Kidney epithelial cell (primary cell): Measurements from ENCODE around the gene TRMT112. TPM values are rescaled to one million over a fixed set of nuclear protein-coding genes. Genes with fewer than 3 reads are reported as not detected.
A peak's percentile ranks its signal among the peaks of the same experiment; 100 is the strongest.
"Not testable (repeated sequence)": the region's sequence is repeated elsewhere in the genome, so short reads cannot be mapped to it uniquely, and the experiment has no call there.

Experiments
- DNase-seq: peaks from one replicate; pipeline ENCODE4 v3.0.0-alpha.2; 2010; ENCODE audit warnings: low read depth
- H3K27me3 ChIP-seq: 2 replicates; pipeline ENCODE4 v1.6.0; 2011; ENCODE audit warnings: low read length; ENCODE audit not compliant: control insufficient read depth, insufficient read depth
- H3K36me3 ChIP-seq: 2 replicates; pipeline ENCODE4 v1.5.1; 2011; ENCODE audit warnings: low read length; ENCODE audit not compliant: control insufficient read depth, insufficient read depth
- H3K4me3 ChIP-seq: 2 replicates; pipeline ENCODE4 v1.5.1; 2011; ENCODE audit warnings: low read depth, mild to moderate bottlenecking, control low read depth, low read length
- total RNA-seq: library from RNA; depleted of rRNA; stranded (reverse); fragments of >200 nt; gene quantifications from 2 replicates; pipeline ENCODE4 v1.2.3, GENCODE V29; 2015
- TF ChIP-seq, protein P1 (sequence below): IDR thresholded peaks from 2 replicates; pipeline ENCODE4 v1.5.1; 2011; ENCODE audit warnings: mild to moderate bottlenecking, moderate library complexity, low read length, control low read depth, inconsistent platforms; ENCODE audit not compliant: insufficient read depth, poor library complexity, severe bottlenecking

The TRMT112 gene
- total RNA-seq, 1 donor from 2014 or later, result 366 TPM

DNA sequence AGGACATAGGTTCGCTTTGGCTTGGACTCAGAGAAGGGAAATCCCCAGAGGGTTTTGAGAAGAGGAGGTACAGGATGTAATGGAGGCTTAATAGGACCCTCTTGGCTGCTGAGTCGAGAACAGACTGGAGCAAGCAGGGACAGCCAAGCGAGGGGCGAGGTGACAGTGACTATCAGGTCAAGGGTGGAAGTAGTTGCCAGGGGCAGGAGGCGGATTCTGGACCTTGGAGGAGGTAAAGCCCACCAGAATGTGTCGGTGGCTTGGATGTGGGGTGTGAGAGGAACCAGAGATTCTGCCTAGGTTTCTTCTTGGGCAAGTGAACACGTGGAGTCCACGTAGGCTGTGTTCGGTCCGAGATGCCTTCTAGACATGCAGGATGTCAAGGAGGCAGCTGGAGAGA lies 4.4 kb downstream of the TRMT112 start:
- DNase-seq, result no peak
- no peaks in the 10 kb centered on the region for H3K27me3 ChIP-seq

DNA sequence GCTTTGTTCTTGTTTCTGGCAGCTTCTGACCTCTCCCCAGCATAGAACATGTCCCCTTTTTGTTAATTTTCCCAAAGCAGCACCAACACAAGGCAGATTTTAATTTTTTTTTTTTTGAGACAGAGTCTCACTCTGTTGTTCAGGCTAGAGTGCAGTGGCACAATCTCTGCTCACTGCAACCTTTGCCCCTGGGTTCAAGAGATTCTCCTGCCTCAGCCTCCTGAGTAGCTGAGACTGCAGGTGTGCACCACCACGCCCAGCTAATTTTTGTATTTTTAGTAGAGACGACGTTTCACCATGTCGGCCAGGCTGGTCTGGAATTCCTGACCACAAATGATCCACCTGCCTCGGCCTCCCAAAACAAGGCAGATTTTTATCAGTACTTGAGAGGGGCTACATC lies 9.6 kb downstream of the TRMT112 start:
- not testable (repeated sequence) for DNase-seq, H3K27me3 ChIP-seq, H3K4me3 ChIP-seq, H3K36me3 ChIP-seq

More for the DNA sequence above, 4.4 kb downstream of the TRMT112 start:
- H3K4me3 ChIP-seq, result no peak overlapping the region
- TF ChIP-seq, protein P1, sequence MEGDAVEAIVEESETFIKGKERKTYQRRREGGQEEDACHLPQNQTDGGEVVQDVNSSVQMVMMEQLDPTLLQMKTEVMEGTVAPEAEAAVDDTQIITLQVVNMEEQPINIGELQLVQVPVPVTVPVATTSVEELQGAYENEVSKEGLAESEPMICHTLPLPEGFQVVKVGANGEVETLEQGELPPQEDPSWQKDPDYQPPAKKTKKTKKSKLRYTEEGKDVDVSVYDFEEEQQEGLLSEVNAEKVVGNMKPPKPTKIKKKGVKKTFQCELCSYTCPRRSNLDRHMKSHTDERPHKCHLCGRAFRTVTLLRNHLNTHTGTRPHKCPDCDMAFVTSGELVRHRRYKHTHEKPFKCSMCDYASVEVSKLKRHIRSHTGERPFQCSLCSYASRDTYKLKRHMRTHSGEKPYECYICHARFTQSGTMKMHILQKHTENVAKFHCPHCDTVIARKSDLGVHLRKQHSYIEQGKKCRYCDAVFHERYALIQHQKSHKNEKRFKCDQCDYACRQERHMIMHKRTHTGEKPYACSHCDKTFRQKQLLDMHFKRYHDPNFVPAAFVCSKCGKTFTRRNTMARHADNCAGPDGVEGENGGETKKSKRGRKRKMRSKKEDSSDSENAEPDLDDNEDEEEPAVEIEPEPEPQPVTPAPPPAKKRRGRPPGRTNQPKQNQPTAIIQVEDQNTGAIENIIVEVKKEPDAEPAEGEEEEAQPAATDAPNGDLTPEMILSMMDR, result no peak
- H3K36me3 ChIP-seq, result peaks cover 4% of the 10 kb centered on the region

DNA sequence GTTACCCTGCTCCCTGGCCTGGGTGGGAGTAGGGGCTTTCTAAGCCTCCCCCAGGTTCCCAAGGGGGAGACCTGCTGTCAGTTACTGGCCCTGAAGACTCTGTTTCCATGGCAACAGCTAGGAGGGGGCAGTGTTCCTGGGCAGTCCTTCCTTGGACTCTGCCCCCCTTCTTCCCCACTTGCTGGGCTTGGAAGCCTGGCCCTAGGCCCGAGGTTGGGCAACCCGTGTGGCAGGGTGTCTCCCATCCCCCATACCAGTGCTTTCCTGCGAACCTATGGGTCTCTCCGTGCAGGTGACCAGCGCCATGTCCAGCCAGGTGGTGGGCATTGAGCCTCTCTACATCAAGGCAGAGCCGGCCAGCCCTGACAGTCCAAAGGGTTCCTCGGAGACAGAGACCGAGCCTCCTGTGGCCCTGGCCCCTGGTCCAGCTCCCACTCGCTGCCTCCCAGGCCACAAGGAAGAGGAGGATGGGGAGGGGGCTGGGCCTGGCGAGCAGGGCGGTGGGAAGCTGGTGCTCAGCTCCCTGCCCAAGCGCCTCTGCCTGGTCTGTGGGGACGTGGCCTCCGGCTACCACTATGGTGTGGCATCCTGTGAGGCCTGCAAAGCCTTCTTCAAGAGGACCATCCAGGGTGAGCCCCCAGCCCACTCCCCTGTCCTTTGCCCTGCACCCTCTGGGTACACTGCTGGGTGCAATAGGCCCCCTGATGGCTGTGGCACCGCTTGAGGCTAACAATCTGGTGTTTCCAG lies 10.3 kb downstream of the TRMT112 start:
- TF ChIP-seq, protein P1, result no peak
- H3K27me3 ChIP-seq, result no peaks in the 10 kb centered on the region
- DNase-seq, result no peak
- peak overlapping the region; percentile 51 for H3K4me3 ChIP-seq
- peaks cover 1% of the 10 kb centered on the region for H3K36me3 ChIP-seq

DNA sequence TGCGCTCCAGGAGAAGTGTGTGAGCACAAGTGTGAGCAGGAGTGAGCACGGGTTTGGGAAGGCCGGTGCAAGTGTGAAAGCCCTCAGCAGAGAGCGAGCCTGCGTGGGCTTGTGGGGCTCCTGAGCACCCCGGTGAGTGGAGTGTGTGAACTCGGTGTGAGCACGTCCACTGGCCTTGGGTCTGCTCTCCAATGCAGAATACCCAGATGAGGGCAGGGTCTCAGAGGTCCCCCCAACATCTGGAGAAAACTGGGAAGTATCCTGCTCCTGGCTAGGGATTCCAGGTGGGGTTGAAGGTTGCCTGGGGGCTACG lies 10.8 kb downstream of the TRMT112 start:
- Histone ChIP-seq H3K27me3 (no peaks in the 10 kb centered on the region), H3K36me3 (peaks cover 1% of the 10 kb centered on the region), H3K4me3 (peak overlapping the region; percentile 51)
- no peak for DNase-seq
- TF ChIP-seq, protein P1, result no peak

DNA sequence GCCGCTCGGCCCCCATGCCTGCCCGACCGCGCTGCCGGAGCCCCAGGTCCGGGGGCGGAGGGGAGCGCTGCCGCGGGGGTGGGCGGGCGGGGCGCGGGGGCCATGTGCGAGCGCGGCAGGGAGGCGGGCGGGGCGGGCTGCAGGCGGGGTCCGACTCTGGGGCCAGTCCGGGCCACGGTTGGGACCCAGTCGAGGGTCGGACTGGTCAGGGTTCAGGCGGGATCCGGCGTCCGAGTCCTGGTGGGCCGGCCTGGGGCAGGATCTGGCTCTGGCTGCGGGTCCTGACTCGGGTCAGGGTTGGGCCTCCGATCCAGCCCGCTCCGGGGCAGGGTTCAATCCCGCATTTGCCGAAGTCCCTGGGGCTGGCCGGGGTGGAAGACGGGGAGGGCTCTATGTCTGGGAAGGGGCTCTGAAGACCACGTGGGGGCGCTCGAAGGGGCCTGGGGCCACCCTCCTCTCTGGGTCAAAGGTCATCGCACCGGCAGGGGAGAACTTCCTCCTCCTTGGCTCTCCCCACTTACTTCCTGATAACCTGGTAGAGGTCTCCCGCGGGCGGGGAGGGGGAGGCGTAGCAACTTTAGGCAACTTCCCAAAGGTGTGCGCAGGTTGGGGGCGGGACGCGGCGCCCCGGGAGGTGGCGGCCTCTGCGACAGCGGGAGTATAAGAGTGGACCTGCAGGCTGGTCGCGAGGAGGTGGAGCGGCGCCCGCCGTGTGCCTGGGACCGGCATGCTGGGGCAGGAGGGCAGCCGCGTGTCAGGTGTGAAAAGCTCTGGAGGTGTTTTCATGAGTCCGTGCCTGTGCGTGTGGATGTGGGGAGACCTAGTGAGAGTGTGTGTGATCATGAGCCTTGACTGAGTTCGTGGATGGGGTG lies 11.4 kb downstream of the TRMT112 start:
- no peak for DNase-seq
- TF ChIP-seq, protein P1, result peak; percentile 45
- Histone ChIP-seq H3K36me3 (peaks cover 1% of the 10 kb centered on the region), H3K4me3 (peak overlapping the region; percentile 51), H3K27me3 (peaks cover under 1% of the 10 kb centered on the region)

DNA sequence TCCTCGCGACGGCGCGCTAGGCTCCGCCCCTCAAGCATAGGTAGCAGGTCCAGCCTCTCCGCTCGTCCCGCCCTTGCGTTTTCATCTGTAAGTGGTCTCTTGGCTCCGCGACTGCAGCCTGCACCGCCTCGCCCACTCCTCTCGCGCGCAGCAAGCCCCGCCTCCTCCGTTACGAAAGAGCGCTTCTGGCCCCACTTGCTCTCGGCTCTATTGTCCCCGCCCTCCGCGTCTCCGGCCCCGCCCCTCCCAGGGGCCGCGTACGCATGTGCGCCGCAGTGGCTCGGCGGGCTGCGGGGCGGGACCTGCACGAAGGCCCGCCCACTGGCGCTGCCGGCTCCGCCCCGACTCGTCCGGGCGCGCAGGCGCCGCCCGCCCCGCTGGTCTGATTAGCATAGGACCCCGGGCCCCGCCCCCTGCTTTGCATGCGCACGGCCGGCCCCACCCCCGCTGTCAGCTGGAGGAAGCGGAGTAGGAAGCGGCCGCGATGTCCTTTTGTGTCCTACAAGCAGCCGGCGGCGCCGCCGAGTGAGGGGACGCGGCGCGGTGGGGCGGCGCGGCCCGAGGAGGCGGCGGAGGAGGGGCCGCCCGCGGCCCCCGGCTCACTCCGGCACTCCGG lies 12.2 kb downstream of the TRMT112 start, which contains the start of gene ESRRA:
Gene ESRRA (plus strand): TSS at position 450 of the 616 bp plus-strand sequence. CDS start 1,656 bp downstream, outside the sequence.
- H3K4me3 ChIP-seq, result peak within 1 kb of the TSS; percentile 56
- TF ChIP-seq, protein P1, result no peak

More for the DNA sequence above, 12.2 kb downstream of the TRMT112 start, which contains the start of gene ESRRA:
- peak; percentile 89 for DNase-seq
- Histone ChIP-seq H3K36me3 (peaks cover 1% of the 10 kb centered on the region), H3K27me3 (peaks cover 8% of the 10 kb centered on the region)
